Stimulated activated CD4-positive, alpha-beta T cell treated with anti-CD3 and anti-CD28 coated beads, Interleukin-4, amount 100 ng/mL, for 24 hours (primary cell): ENCODE data around the gene LDB2.

ENCODE experiments used
- DNase-seq: peaks from one replicate; pipeline ENCODE4 v3.0.0-alpha.2; 2020

Gene LDB2

GRCh38 chr4:16752150-16752549 is 146.3 kb downstream of the LDB2 start:
- no peak for DNase-seq

GRCh38 chr4:16750882-16751642 is 147.4 kb downstream of the LDB2 start:
- no peak for DNase-seq

GRCh38 chr4:16750216-16750615 is 148.2 kb downstream of the LDB2 start:
- DNase-seq: no peak

GRCh38 chr4:16745887-16746286 is 152.6 kb downstream of the LDB2 start:
- DNase-seq: no peak

GRCh38 chr4:16745009-16745635 is 153.3 kb downstream of the LDB2 start:
- no peak for DNase-seq

GRCh38 chr4:16741287-16741686 is 157.2 kb downstream of the LDB2 start:
- DNase-seq: no peak

GRCh38 chr4:16739997-16740624 is 158.3 kb downstream of the LDB2 start:
- DNase-seq: no peak

- no peak for DNase-seq
Measured at GRCh38 chr4:16738558-16738957, 159.9 kb downstream of the LDB2 start.

- DNase-seq: no peak
Measured at GRCh38 chr4:16733509-16733908, 164.9 kb downstream of the LDB2 start.

- DNase-seq: no peak
Measured at GRCh38 chr4:16732741-16733140, 165.7 kb downstream of the LDB2 start.

GRCh38 chr4:16731776-16732380 is 166.6 kb downstream of the LDB2 start:
- DNase-seq: no peak

GRCh38 chr4:16730522-16731205 is 167.8 kb downstream of the LDB2 start:
- no peak for DNase-seq

GRCh38 chr4:16729336-16729735 is 169.1 kb downstream of the LDB2 start:
- DNase-seq: no peak

GRCh38 chr4:16728849-16729248 is 169.6 kb downstream of the LDB2 start:
- DNase-seq: no peak

- no peak for DNase-seq
Measured at GRCh38 chr4:16728111-16728510, 170.3 kb downstream of the LDB2 start.

- DNase-seq: no peak
Measured at GRCh38 chr4:16727218-16727617, 171.2 kb downstream of the LDB2 start.

GRCh38 chr4:16726368-16727050 is 171.9 kb downstream of the LDB2 start:
- no peak for DNase-seq

- no peak for DNase-seq
Measured at GRCh38 chr4:16725252-16725651, 173.2 kb downstream of the LDB2 start.

GRCh38 chr4:16722416-16722815 is 176.0 kb downstream of the LDB2 start:
- no peak for DNase-seq

GRCh38 chr4:16721613-16722291 is 176.7 kb downstream of the LDB2 start:
- no peak for DNase-seq

- no peak for DNase-seq
Measured at GRCh38 chr4:16720761-16721160, 177.7 kb downstream of the LDB2 start.
